Dedifferentiated amniotic fluid mesenchymal stem cell (primary cell): ENCODE results near the gene SALL1.

Experiments
- DNase-seq: peaks from one replicate; pipeline ENCODE4 v3.0.0-alpha.2; 2016; ENCODE audit errors: extremely low spot score

SALL1 gene

GRCh38 chr16:51111759-51112158 is 39.3 kb downstream of the SALL1 start:
- no peak for DNase-seq

- no peak for DNase-seq
Observed at GRCh38 chr16:51110700-51111157, 40.3 kb downstream of the SALL1 start.

- no peak for DNase-seq
Observed at GRCh38 chr16:51109173-51109572, 41.9 kb downstream of the SALL1 start.

- DNase-seq: no peak
Observed at GRCh38 chr16:51107742-51108141, 43.3 kb downstream of the SALL1 start.

- DNase-seq: no peak
Observed at GRCh38 chr16:51106535-51106934, 44.5 kb downstream of the SALL1 start.

- no peak for DNase-seq
Observed at GRCh38 chr16:51103590-51103989, 47.5 kb downstream of the SALL1 start.

GRCh38 chr16:51097729-51098128 is 53.3 kb downstream of the SALL1 start:
- DNase-seq: no peak

- no peak for DNase-seq
Observed at GRCh38 chr16:51095890-51096626, 55.0 kb downstream of the SALL1 start.

- DNase-seq: no peak
Observed at GRCh38 chr16:51095084-51095881, 55.8 kb downstream of the SALL1 start.

- DNase-seq: no peak
Observed at GRCh38 chr16:51093726-51094280, 57.3 kb downstream of the SALL1 start.
